Kasumi-1 (cell line): ENCODE data around the gene ATRN.
"Not testable (repeated sequence)": the region's sequence is repeated elsewhere in the genome, so short reads cannot be mapped to it uniquely, and the experiment has no call there.

Experiments used
- DNase-seq, 2 experiments: peaks; one replicate each; lab custom pipeline; 2025; lab: John Stamatoyannopoulos, UW

ATRN gene

DNA sequence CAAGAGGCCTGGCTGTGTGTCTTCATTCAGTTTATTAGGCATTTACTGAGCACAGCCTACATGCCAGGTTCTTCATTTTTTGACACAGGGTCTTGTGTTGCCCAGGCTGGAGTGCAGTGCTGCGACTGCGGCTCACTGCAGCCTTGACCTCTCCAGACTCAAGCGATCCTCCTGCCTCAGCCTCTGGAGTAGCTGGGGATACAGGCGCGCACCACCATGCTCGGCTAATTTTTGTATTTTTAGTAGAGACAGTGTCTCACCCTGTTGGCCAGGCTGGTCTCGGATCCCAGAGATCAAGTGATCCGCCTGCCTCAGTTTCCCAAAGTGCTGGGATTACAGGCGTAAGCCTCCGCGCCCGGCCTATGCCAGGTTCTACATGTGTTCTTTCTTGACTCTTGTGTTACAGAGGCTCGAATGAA lies 601 bp upstream of the ATRN start:
- no peak for DNase-seq

DNA sequence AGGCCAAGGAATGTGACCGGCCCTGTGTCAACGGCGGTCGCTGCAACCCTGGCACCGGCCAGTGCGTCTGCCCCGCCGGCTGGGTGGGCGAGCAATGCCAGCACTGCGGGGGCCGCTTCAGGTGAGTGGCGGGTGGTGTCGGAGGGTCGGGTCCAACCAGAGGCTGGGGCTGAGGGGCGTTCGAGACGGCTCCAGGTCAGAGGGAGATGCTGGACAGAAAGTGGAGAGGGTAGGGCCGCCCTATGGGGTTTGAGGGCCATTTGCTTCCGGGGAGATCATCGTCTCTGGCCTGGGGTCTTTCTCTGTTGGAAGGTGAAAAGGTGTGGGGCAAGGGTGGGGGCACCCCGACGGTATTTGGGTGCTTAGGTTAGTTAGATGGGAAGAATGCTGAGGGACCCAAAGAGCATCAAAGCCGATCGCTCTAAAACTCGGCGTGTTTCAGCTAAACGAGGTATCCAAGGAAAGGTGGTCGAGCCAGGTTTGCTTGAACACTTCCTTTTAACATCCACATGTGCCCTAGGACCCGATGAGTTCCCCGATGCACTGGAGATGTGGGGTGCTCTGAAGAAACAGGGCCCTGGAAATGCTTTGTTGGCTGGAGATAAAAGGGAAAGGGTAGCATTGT lies 691 bp downstream of the ATRN start:
- no peak for DNase-seq

DNA sequence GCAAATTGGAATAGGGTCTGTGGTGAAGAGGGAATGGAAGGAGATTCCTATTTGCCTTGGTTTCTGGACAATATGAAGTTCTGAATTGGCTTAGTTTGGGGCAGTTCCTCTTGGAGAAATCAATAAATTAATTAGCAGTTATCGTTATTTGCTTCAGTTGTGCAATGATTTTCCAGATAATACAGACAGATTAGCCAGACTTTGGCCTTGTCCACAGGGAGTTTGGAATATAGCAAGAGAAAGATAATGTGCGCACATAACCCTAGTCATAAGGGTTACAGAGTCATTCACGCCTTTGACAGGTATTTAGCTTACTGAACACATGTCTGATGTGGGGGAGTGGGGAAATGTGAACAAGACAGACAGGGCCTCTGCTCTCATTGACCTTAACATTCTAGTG lies 1.3 kb downstream of the ATRN start:
- no peak for DNase-seq

DNA sequence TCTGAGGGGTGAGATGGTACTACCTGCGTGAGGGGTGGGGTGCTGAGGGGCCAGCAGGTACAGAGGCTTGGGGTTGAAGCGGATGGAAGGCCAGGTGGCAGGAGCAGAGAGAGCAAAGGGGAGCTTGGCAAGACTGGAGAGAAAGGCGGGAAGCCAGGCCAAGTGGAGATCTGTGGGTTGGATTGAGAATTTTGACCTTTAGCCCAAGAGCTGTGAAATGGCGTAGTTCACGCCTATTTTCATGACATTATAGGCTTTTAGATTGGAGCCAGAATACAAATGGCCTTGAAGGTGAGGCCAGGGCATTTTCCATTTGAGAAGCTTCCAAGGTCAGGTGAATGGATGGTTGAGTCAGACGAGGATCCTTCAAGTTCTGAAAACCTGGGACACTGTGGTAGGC lies 2.5 kb downstream of the ATRN start:
- no peak for DNase-seq

DNA sequence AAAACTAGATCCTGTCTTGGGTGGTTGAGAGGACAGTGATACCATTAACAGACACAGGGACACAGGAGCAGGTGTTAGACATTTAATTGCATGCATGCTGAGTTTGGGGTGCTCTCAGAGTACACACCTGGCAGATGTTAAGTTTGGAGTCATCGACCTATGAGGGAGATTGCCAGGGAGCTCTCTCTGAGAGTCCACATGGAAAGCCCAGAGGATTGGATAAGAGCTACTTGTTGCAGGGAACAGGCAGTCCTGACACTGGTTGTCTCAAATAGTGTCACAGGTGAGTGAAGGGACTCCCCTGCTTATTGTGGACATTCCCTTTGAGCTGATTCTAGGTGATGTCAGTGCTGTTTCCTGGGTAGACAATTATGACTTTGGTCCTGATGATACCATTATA lies 3.1 kb downstream of the ATRN start:
- no peak for DNase-seq

DNA sequence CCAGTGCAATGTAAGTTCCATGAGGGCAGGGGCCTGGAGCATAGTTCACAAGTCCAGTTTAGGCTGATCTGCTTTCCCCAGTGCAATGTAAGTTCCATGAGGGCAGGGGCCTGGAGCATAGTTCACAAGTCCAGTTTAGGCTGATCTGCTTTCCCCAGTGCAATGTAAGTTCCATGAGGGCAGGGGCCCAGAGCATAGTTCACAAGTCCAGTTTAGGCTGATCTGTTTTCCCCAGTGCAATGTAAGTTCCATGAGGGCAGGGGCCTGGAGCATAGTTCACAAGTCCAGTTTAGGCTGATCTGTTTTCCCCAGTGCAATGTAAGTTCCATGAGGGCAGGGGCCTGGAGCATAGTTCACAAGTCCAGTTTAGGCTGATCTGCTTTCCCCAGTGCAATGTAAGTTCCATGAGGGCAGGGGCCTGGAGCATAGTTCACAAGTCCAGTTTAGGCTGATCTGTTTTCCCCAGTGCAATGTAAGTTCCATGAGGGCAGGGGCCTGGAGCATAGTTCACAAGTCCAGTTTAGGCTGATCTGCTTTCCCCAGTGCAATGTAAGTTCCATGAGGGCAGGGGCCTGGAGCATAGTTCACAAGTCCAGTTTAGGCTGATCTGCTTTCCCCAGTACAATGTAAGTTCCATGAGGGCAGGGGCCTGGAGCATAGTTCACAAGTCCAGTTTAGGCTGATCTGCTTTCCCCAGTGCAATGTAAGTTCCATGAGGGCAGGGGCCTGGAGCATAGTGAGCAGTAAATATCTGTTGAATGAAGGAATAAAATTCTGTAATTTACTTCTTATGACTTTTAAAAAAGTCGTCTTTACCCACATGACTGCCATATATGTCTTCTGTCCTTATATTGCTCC lies 6.4 kb downstream of the ATRN start:
- DNase-seq = not testable (repeated sequence)

DNA sequence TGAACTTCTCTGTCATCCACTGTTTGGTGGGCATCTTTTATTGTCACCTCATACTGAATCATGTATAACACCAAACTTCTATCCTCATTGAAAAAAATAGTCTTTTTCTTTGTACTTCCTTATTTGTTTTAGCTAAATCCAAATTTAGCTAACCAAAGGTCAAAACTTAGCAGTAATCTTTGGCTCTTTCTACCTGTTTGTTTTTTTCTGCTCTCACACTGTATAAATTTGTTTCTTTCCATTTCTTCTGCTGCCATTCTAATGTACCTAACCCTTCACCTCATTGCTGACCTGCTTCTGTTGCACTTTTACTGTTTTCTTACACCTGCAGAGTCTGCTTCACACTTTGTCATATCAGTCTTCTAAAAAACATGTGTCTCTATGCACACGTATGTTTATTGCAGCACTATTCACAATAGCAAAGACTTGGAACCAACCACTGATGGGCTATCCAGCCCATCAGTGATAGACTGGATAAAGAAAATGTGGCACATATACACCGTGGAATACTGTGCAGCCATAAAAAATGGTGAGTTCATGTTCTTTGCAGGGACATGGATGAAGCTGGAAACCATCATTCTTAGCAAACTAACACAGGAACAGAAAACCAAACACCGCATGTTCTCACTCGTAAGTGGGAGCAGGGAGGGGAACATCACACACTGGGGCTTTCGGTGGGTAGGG lies 7.2 kb downstream of the ATRN start:
- no peak for DNase-seq

DNA sequence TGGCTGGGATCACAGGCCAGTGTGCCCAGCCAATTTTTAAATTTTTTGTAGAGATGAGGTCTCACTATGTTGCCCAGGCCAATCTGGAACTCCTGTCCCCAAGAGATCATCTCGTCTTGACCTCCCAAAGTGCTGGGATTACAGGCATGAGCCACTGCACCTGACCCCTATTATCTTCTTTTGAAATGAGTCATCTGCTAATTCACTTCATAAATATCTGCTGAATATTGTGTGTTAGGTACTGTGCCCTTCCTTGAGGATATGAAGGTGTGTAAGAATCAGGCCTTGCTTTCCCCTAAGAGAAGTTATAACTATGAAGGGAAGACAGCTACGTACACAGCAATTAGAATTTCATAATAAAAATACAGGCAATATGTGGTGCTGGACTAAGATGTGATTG lies 8.2 kb downstream of the ATRN start:
- DNase-seq = no peak

DNA sequence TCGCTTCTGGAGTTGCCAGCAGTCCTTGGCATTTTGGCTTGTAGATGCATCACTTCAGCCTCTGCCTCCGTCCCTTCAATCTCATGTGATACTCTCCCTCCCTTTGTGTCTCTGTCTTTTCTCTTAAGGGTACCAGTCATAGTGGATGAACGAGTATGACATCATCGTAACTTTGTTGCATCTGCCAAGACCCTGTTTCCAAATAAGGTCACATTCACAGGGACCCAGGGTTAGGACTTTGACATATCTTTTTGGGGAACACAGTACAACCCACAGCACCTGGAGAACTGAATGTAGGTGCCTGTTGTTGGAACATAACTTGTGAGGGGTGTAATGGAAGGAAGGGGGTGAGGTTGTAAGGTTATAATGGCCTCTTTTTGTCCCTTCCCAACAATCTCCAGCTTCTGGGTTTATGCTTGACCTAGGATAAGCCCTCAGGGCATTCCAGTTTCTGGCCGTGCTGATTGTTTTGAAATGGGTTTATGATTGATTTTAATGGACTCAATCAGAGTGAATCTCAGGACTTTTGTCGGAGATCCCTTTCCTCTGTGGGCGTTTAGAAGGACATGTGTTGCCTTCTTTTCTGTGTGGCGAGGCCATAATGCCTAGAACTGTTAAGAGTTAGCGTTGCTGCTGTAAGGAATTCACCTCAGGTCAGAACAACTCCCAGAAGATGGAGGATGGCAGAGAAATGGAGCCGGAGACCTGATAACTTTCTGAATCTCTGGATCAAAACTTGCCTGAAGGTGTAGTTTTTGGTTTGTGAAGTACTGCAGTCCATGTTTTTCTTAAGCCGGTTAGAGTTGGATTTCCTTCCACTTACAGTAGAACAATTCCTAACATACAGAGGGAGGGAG lies 9.2 kb downstream of the ATRN start:
- DNase-seq = no peak

DNA sequence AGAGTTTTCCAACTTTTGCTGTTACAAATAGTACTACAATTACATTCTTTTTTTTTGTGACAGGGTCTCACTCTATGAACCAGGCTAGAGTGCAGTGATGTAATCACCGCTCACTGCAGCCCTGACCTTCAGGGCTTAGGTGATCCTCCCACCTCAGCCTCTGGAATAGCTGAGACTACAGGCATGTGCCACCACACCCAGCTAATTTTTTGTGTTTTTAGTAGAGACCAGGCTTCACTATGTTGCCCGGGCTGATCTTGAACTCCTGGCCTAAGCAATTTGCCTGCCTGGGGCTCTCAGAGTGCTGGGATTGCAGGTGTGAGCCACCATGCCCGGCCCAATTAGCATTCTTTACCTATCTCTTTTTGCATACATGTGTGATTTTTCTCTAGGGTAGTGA lies 12.5 kb downstream of the ATRN start:
- no peak for DNase-seq

DNA sequence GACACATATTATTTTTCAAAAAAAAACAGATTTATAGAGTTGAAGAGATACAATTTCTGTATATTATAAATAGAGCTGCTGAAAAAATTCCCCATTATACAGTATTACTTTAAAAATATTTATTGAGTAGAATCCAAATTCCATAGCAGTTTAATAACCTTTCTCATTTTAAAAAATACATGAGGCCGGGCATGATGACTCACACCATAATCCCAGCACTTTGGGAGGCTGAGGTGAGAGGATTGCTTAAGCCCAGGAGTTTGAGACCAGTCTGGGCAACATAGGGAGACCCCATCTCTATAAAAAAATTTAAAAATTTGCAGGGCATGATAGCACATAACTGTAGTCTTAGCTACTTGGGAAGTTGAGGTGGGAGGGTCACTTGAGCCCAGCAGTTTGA lies 13.0 kb downstream of the ATRN start:
- DNase-seq = no peak

DNA sequence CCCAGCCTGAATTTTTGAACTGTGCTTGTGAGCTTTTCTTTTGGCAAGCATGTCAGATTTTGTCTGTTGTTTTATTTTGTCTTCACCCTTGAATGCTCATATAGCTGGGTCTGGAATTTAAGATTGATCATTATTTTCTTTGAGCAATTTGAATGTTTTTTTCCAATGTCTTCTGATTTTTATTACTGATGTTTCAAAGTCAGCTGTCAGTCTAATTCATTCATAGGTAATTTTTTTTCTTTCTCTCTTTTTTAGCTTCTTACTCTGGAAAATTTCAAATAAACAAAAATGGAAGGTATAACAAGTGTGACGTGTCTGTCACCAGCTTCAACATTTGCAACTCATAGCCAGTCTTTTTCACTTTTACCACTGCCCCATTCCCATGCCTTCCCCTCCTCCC lies 15.1 kb downstream of the ATRN start:
- DNase-seq = no peak

DNA sequence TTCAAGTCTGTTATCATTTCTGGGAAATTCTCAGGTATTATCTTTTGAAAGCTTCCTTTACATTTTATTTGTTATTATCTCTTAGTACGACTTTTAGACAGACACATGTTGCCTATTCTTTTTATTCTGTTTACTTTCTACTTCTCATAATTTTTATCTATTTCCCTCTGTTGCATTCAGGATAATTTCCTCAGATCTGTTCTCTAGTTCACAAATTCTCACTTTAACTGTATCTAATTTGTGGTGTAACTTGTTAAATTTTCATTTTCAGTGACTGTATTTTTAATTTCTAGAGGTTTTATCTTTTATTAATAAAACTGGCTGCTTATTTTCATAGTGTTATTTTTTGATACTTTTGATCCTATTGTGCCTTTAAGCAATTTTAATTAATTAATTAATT lies 16.0 kb downstream of the ATRN start:
- DNase-seq = no peak

DNA sequence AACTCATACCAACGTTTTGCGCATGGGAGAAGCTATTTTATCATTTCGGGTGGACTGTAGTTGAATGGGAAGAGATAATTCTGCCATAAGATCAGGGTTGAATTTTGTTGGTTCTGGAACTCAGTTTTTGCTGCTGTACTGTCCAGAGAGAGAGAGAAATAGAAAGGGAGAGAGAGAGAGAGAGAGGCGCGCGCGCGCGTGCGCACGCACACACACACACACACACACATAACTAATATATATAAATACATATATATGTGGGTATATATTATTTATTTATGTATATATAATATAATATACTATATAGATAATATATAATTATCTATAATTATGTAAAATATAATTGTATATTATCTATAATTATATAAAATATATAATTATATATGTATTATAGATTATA lies 21.9 kb downstream of the ATRN start:
- DNase-seq = no peak

DNA sequence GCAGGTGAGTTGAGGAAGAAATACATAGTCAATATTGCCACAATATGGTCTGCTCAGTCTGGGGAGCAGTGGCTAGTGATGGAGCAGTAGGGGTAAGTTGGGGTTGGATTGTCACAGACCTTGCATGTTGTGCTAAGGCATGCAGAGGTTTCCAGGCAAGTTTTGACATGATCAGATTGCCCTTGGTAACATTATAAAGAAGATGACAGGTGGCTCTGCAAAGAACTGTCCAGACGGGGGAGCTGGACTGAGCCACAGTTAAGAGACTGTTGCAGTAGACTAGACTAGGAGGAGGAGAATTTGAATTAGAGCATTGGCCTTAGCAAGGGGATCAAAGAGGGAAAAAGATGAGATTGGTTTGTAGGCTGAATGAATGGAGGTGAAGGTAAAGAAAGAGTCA lies 23.4 kb downstream of the ATRN start:
- DNase-seq = no peak

DNA sequence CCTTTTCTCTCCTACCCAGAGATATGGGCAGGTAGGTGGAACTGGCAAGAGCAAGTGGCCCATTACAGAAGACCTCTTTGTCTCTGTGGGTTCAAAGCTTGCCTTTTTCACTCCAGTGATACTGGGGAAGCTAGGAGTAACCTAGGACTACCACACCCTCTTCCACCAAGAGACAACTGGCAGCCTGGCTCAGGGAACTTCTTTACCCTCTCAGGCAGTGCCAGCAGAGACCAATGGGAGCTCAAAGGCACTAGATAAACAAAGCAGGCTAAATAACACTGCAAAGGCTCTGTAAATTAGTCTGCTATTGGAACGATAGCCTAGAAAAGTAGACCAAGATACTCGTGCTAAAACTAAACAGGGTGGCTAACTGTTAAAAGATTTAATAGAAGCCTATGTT lies 32.1 kb downstream of the ATRN start:
- DNase-seq = no peak

DNA sequence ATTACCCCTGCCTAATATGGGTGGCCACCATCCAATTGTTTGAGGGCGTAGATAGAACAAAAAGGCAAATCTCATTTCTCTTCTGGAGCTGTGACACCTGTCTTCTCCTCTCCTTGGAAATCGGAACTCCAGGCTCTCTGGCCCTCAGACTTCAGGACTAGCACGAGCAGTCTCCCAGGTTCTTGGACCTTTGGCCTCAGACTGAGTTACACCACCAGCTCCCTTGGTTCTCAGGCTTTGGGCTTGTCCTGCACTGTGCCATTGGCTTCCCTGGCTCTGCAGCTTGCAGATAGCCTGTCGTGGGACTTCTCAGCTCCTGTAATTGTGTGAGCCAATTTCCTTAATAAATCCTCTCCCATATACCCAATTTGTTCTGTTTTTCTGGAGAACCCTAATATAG lies 34.3 kb downstream of the ATRN start:
- DNase-seq = no peak

DNA sequence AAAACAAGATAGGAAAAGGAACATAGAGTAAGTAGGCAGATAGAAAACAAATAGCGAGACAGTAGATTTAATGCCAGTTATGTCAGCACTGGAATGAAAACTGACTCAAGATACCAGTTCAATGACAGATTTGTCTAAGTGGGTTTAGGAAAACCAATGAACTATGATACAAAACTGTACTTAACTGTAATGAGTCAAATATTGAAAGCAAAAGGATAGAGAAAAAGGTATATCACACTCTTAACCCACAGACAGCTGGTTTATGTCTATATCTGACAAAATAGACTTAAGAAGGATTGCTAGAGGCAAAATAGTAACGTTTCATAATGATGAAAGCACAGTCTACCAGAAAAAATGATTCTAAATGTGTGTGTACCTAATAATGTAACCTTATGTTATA lies 38.2 kb downstream of the ATRN start:
- no peak for DNase-seq

DNA sequence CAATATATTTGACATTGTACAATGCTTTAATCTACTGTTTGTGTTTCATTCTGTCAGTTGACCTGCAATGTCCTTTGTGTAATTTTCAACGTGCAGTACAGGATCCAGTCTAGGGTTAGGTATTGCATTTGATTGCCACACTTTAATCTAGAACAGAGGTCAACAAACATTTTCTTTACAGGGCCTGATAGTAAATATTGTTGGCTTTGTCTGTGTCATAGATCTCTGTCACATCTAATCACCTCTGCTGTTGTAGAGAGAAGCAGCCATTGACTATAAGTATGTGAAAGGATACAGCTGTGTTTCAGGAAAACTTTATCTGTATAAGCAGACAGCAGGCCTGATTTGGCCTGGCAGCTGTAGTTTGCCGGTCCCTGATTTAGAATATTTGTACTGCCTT lies 39.3 kb downstream of the ATRN start:
- DNase-seq = no peak

DNA sequence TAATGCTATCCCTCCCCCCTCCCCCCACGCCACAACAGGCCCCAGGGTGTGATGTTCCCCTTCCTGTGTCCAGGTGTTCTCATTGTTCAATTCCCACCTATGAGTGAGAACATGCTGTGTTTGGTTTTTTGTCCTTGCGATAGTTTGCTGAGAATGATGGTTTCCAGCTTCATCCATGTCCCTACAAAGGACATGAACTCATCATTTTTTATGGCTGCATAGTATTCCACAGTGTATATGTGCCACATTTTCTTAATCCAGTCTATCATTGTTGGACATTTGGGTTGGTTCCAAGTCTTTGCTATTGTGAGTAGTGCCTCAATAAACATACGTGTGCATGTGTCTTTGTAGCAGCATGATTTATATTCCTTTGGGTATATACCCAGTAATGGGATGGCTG lies 41.4 kb downstream of the ATRN start:
- DNase-seq = not testable (repeated sequence)

DNA sequence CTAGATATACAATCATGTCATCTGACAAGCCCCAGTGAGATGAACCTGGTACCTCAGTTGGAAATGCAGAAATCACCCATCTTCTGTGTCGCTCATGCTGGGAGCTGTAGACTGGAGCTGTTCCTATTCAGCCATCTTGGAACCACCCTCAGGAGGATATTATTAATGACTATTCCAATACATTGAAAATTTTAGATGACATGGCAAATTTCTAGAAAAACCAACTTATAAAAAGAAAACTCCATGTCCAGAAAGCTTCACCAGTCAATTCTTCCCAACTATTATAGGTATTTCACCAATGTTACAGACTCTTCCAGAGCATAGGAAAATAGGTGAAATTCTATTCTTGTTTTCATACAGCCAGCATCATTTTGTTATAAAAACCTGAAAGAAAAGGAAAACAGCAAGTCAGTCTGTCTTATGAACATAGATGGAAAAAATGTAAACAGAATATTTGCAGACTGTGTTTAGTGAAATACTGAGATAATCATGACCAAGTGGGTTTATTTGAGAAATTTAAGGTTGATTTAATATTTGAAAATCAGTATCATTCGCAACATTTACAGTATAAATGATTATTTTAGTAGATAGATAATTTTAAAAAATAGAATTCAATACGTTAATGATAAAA lies 43.3 kb downstream of the ATRN start:
- DNase-seq = no peak
